ENCODE data around the gene IFITM1.
"Not testable (repeated sequence)": the region's sequence is repeated elsewhere in the genome, so short reads cannot be mapped to it uniquely, and the experiment has no call there.

Gene IFITM1

GRCh38 chr11:362642-363442 is 49.0 kb downstream of the IFITM1 start:
- Histone ChIP-seq H3K9me3 (peaks cover 0 to 8% (median 0%) of the 10 kb centered on the region in 3 donors), H3K36me3 (no peaks in the 10 kb centered on the region), H3K27ac (no peak overlapping the region), H3K4me1 (no peaks in the 10 kb centered on the region), H3K4me3 (no peak overlapping the region), H3K27me3 (peaks cover 0 to 60% of the 10 kb centered on the region in 2 donors)
- no peak for TF ChIP-seq CTCF (IDR thresholded peaks at IDR 0.05)
- peak in 1 of 2 donors; percentile 17 for DNase-seq
- intact Hi-C loops (cut with DNase I; ENCODE audit: low total_unique reads), result loop anchor here (5.0 kb wide), 1 partner anchor 61 kb away; no protein-coding TSS in a partner anchor

GRCh38 chr11:363443-363805 is 49.6 kb downstream of the IFITM1 start:
- H3K27ac ChIP-seq, H3K9me3 ChIP-seq, H3K4me1 ChIP-seq, H3K4me3 ChIP-seq, H3K36me3 ChIP-seq: not testable (repeated sequence)
- peaks cover 0 to 61% of the 10 kb centered on the region in 2 donors for H3K27me3 ChIP-seq
- intact Hi-C loops (cut with DNase I; ENCODE audit: low total_unique reads), result loop anchor here (5.0 kb wide), 1 partner anchor 61 kb away; no protein-coding TSS in a partner anchor
- peak in 1 of 2 donors; percentile 32 for DNase-seq

DNA sequence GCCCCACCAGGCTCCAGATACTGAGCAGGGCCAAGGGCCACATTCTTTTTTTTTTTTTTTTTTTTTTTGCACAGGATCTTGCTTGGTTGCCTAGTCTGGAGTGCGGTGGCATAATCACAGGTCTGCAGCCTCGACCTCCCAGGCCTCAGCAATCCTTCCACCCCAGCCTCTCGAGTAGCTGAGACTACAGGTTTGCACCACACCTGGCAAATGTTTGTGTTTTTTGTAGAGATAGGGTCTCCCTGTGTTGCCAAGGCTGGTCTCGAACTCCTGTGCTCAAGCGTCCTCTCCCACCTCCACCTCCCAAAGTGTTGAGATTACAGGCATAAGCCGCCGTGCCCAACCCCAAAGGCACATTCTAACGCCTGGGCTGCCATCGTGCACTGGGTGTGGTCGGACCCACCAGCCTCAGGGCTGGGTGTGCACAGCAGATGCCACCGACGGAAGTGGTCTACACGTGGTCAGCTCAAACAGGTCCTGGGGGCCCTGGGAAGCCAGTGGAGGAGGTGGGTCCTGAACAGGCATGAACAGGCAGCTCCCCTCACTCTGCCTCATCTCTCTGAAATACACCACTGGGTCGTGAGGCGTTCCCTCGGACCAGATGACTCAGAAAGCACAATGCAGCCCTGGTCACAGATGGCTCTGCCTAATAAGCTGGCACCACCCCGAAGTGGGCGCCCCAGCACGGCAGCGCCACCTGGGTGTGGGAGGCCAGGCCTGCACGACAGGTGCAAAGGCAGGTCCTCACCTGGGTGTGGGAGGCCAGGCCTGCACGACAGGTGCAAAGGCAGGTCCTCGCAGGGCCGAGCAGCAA is 50.3 kb downstream of the IFITM1 start:
- Histone ChIP-seq H3K36me3 (no peaks in the 10 kb centered on the region), H3K4me1 (peaks cover 0 to 12% (median 10%) of the 10 kb centered on the region in 4 donors), H3K4me3 (no peak overlapping the region), H3K27me3 (peaks cover 0 to 66% of the 10 kb centered on the region in 2 donors), H3K27ac (no peak overlapping the region), H3K9me3 (peaks cover 0 to 8% (median 0%) of the 10 kb centered on the region in 3 donors)
- DNase-seq, result peak; percentile 7 to 65
- TF ChIP-seq CTCF (IDR thresholded peaks at IDR 0.05), result no peak
- intact Hi-C loops (cut with DNase I; ENCODE audit: low total_unique reads), result loop anchor here (5.0 kb wide), 1 partner anchor 62 kb away; no protein-coding TSS in a partner anchor
